CD4-positive, alpha-beta memory T cell (primary cell): ENCODE measurements around the gene MTHFD2. TPM values are rescaled to one million over a fixed set of nuclear protein-coding genes. Genes with fewer than 3 reads are reported as not detected.
"Not testable (repeated sequence)": the region's sequence is repeated elsewhere in the genome, so short reads cannot be mapped to it uniquely, and the experiment has no call there.

Experiments
- CTCF ChIA-PET: fragments of 350-600 bp; sonication (Branson Sonifier 250); formaldehyde crosslinking; loops from one replicate; lab custom pipeline; 2021; ENCODE audit warnings: inconsistent platforms; ENCODE audit not compliant: partially characterized antibody; lab: Charles Lee
- POLR2A ChIA-PET: fragments of 350-600 bp; sonication (Branson Sonifier 250); formaldehyde crosslinking; loops from one replicate; lab custom pipeline; 2021; ENCODE audit not compliant: partially characterized antibody; lab: Charles Lee
- DNase-seq, 5 donors: peaks; one replicate each; pipeline versions ENCODE4 v3.0.0 to v3.0.0-alpha.2; 2020 to 2022; ENCODE audit warnings: mixed read lengths in 1 of 5
- H3K27ac ChIP-seq: one replicate; pipeline ENCODE4 v1.7.0; 2013; ENCODE audit warnings: low read depth, low read length
- H3K27me3 ChIP-seq: 2 replicates; pipeline ENCODE4 v1.7.0; 2013; ENCODE audit warnings: mild to moderate bottlenecking, low read length, moderate library complexity; ENCODE audit not compliant: insufficient read depth
- H3K36me3 ChIP-seq: 2 replicates; pipeline ENCODE4 v1.7.0; 2013; ENCODE audit warnings: mild to moderate bottlenecking, low read length, moderate library complexity; ENCODE audit not compliant: insufficient read depth
- H3K4me1 ChIP-seq: 2 replicates; pipeline ENCODE4 v1.7.0; 2013; ENCODE audit warnings: mild to moderate bottlenecking, low read length, moderate library complexity; ENCODE audit not compliant: insufficient read depth
- H3K4me3 ChIP-seq, 2 donors: one replicate each; pipeline ENCODE4 v1.7.0; 2013; ENCODE audit warnings: low read length in 2 of 2, mild to moderate bottlenecking in 1 of 2
- H3K9me3 ChIP-seq, 2 donors: one replicate each; pipeline ENCODE4 v1.7.0; 2013; ENCODE audit warnings: low read length in 2 of 2, control low read depth in 1 of 2; ENCODE audit not compliant: control insufficient read depth in 1 of 2
- H3K27ac Mint-ChIP-seq, 7 donors: one replicate each; pipeline ENCODE4 v1.8.0; 2020 to 2021; ENCODE audit warnings: mixed read lengths in 7 of 7, mild to moderate bottlenecking in 6 of 7, inconsistent platforms in 3 of 7, moderate library complexity in 3 of 7
- H3K27me3 Mint-ChIP-seq, 2 donors: one replicate each; pipeline ENCODE4 v1.8.0; 2020 to 2021; ENCODE audit warnings: mixed read lengths in 2 of 2
- H3K36me3 Mint-ChIP-seq, 2 donors: one replicate each; pipeline ENCODE4 v1.8.0; 2020 to 2021; ENCODE audit warnings: mixed read lengths in 2 of 2, inconsistent platforms in 1 of 2, mild to moderate bottlenecking in 1 of 2
- H3K4me1 Mint-ChIP-seq, 4 donors: one replicate each; pipeline ENCODE4 v1.8.0; 2020 to 2021; ENCODE audit warnings: mixed read lengths in 4 of 4, mild to moderate bottlenecking in 1 of 4
- H3K4me3 Mint-ChIP-seq, 8 donors: one replicate each; pipeline ENCODE4 v1.8.0; 2020 to 2021; ENCODE audit warnings: mixed read lengths in 8 of 8, mild to moderate bottlenecking in 7 of 8, moderate library complexity in 6 of 8, inconsistent platforms in 3 of 8
- H3K9me3 Mint-ChIP-seq, 8 donors: one replicate each; pipeline ENCODE4 v1.8.0; 2020 to 2021; ENCODE audit warnings: mixed read lengths in 8 of 8, mild to moderate bottlenecking in 5 of 8, inconsistent platforms in 3 of 8, moderate library complexity in 1 of 8
- intact Hi-C: fragments of 100-400 bp; cut with micrococcal nuclease; formaldehyde crosslinking; loops from one replicate; pipeline ENCODE4 v1.15.1; 2023
- polyA plus RNA-seq, 2 donors: library from polyadenylated mRNA; unstranded; fragments of 300-500 nt; fragmentation: Illumina TruSeq; gene quantifications; one replicate each; pipeline ENCODE4 v1.2.3, GENCODE V29; 2021
- total RNA-seq, 2 experiments: library from RNA; stranded (reverse); gene quantifications; one replicate each; pipeline ENCODE4 v1.2.3, GENCODE V29; 2021

MTHFD2 gene
- total and polyA plus RNA-seq, 4 experiments from 2014 or later, result 13.7 to 25.0 (median 20.1) TPM

DNA sequence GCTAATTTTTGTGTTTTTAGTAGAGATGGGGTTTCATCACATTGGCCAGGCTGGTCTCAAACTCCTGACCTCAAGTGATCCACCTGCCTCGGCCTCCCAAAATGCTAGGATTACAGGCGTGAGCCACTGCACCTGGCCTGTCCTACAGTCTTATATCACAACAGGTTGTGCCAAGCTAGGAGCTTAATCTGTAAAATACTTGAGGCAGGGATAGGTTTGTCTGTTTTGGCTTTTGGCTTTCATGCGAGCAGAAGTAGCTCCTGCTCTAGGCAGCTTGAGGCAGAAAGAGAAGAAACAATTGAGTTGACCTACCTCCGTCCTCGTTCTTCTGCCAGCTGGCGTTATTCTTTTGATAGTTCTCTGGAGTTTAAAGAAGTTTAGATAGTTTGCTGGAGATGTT is 17.4 kb downstream of the MTHFD2 start:
- H3K4me1 Mint-ChIP-seq, H3K4me3 Mint-ChIP-seq, intact Hi-C loops, POLR2A ChIA-PET, DNase-seq, H3K27ac ChIP-seq, H3K4me1 ChIP-seq, H3K27me3 Mint-ChIP-seq, H3K9me3 Mint-ChIP-seq, H3K27me3 ChIP-seq, H3K9me3 ChIP-seq, H3K4me3 ChIP-seq: not testable (repeated sequence)
- CTCF ChIA-PET, result interaction anchor here (1.1 to 1.5 kb wide), 6 partner anchors 8 to 125 kb away, joined by 3 to 7 read pairs (median 4); partner anchors contain the start of gene MTHFD2
- H3K36me3 ChIP-seq, result peaks cover 23% of the 10 kb centered on the region
- Mint-ChIP-seq H3K27ac (peak overlapping the region in 1 of 7 donors; percentile 22), H3K36me3 (peaks cover 28 to 41% of the 10 kb centered on the region in 2 donors)

GRCh38 chr2:74216642-74217041 is 18.2 kb downstream of the MTHFD2 start:
- no peaks in the 10 kb centered on the region for H3K27me3 Mint-ChIP-seq
- no peak for DNase-seq
- no peak overlapping the region for H3K4me3 Mint-ChIP-seq
- no peaks in the 10 kb centered on the region for H3K9me3 Mint-ChIP-seq
- H3K36me3 Mint-ChIP-seq, result peaks cover 25 to 34% of the 10 kb centered on the region in 2 donors
- no peak overlapping the region for H3K27ac Mint-ChIP-seq
- H3K9me3 ChIP-seq, result no peaks in the 10 kb centered on the region
- peaks cover 0 to 3% (median 0%) of the 10 kb centered on the region in 4 donors for H3K4me1 Mint-ChIP-seq
- no peaks in the 10 kb centered on the region for H3K4me1 ChIP-seq
- peaks cover 23% of the 10 kb centered on the region for H3K36me3 ChIP-seq
- H3K27ac ChIP-seq, result no peak overlapping the region
- no peaks in the 10 kb centered on the region for H3K27me3 ChIP-seq
- no peak overlapping the region for H3K4me3 ChIP-seq
- intact Hi-C loops, result no loop called here
- POLR2A ChIA-PET, result interaction anchor here (0.8 kb wide), 1 partner anchor 18 kb away, joined by 3 read pairs; the partner anchor contains the start of gene MTHFD2
- CTCF ChIA-PET, result interaction anchor here (0.6 to 1.5 kb wide), 7 partner anchors 9 to 130 kb away, joined by 3 to 7 read pairs (median 3); partner anchors contain the start of gene MTHFD2

- DNase-seq, result no peak
- H3K36me3 ChIP-seq, result peaks cover 5% of the 10 kb centered on the region
- H3K27ac ChIP-seq, result no peak overlapping the region
- H3K9me3 ChIP-seq, result no peaks in the 10 kb centered on the region
- peaks cover 0 to 2% (median 0%) of the 10 kb centered on the region in 4 donors for H3K4me1 Mint-ChIP-seq
- H3K27ac Mint-ChIP-seq, result peak overlapping the region in 2 of 7 donors; percentile 32 to 67
- H3K27me3 Mint-ChIP-seq, result no peaks in the 10 kb centered on the region
- H3K4me1 ChIP-seq, result no peaks in the 10 kb centered on the region
- no peaks in the 10 kb centered on the region for H3K9me3 Mint-ChIP-seq
- no peak overlapping the region for H3K4me3 Mint-ChIP-seq
- POLR2A ChIA-PET, result no interaction called here
- intact Hi-C loops, result no loop called here
- H3K36me3 Mint-ChIP-seq, result peaks cover 20 to 23% of the 10 kb centered on the region in 2 donors
- CTCF ChIA-PET, result interaction anchor here (0.5 kb wide), 1 partner anchor 70 kb away, joined by 3 read pairs; no protein-coding TSS in a partner anchor
- H3K4me3 ChIP-seq, result no peak overlapping the region
- H3K27me3 ChIP-seq, result no peaks in the 10 kb centered on the region
Measured at GRCh38 chr2:74219846-74220486, 21.6 kb downstream of the MTHFD2 start.

DNA sequence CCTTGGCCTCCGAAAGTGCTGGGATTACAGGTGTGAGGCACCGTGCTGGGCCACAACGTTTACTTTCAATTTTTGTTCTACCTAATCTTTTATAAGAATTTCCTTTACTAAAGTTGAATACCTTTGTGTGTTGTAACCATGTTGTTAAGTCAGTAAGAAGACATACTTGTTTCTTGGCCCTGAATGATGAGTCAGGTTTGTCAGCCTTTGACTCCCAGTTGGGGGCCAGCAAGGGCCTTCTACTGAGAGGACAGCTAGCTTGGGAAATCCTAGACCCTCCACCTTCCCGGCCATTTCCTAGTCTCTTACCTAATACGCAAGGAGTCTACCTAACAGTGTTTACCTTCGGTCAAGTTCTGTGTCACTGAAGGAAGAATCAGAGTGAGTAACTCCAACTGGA is 22.7 kb downstream of the MTHFD2 start:
- Histone ChIP-seq H3K27ac (no peak overlapping the region), H3K4me3 (no peak overlapping the region), H3K27me3 (no peaks in the 10 kb centered on the region), H3K4me1 (no peaks in the 10 kb centered on the region), H3K9me3 (no peaks in the 10 kb centered on the region), H3K36me3 (peaks cover under 1% of the 10 kb centered on the region)
- H3K36me3 Mint-ChIP-seq, result peaks cover 16 to 20% of the 10 kb centered on the region in 2 donors
- peak overlapping the region in 1 of 7 donors; percentile 64 for H3K27ac Mint-ChIP-seq
- CTCF ChIA-PET, result no interaction called here
- H3K27me3 Mint-ChIP-seq, result no peaks in the 10 kb centered on the region
- H3K9me3 Mint-ChIP-seq, result no peaks in the 10 kb centered on the region
- POLR2A ChIA-PET, result interaction anchor here (0.7 kb wide), 1 partner anchor 15 kb away, joined by 3 read pairs; no protein-coding TSS in a partner anchor
- H3K4me3 Mint-ChIP-seq, result no peak overlapping the region
- DNase-seq, result no peak
- intact Hi-C loops, result no loop called here
- H3K4me1 Mint-ChIP-seq, result peaks cover 0 to 2% (median 0%) of the 10 kb centered on the region in 4 donors

- no peaks in the 10 kb centered on the region for H3K9me3 ChIP-seq
- peaks cover 0 to 2% (median 0%) of the 10 kb centered on the region in 4 donors for H3K4me1 Mint-ChIP-seq
- no peak overlapping the region for H3K4me3 Mint-ChIP-seq
- ChIA-PET CTCF (no interaction called here), POLR2A (no interaction called here)
- H3K4me3 ChIP-seq, result no peak overlapping the region
- DNase-seq, result no peak
- no peaks in the 10 kb centered on the region for H3K9me3 Mint-ChIP-seq
- intact Hi-C loops, result no loop called here
- H3K4me1 ChIP-seq, result no peaks in the 10 kb centered on the region
- peak overlapping the region in 2 of 7 donors; percentile 52 to 64 for H3K27ac Mint-ChIP-seq
- no peaks in the 10 kb centered on the region for H3K27me3 Mint-ChIP-seq
- H3K36me3 Mint-ChIP-seq, result peaks cover 13 to 16% of the 10 kb centered on the region in 2 donors
- no peak overlapping the region for H3K27ac ChIP-seq
- H3K36me3 ChIP-seq, result no peaks in the 10 kb centered on the region
- no peaks in the 10 kb centered on the region for H3K27me3 ChIP-seq
Measured at GRCh38 chr2:74221604-74222299, 23.3 kb downstream of the MTHFD2 start.

- no peak for DNase-seq
- Histone ChIP-seq H3K36me3 (no peaks in the 10 kb centered on the region), H3K27me3 (no peaks in the 10 kb centered on the region), H3K27ac (no peak overlapping the region), H3K9me3 (no peaks in the 10 kb centered on the region), H3K4me1 (no peaks in the 10 kb centered on the region), H3K4me3 (no peak overlapping the region)
- CTCF ChIA-PET, result no interaction called here
- Mint-ChIP-seq H3K9me3 (no peaks in the 10 kb centered on the region), H3K4me1 (peaks cover 0 to 2% (median 0%) of the 10 kb centered on the region in 4 donors), H3K36me3 (peaks cover 8 to 16% of the 10 kb centered on the region in 2 donors), H3K27me3 (no peaks in the 10 kb centered on the region), H3K27ac (peak overlapping the region in 3 of 7 donors; percentile 36 to 57 (median 48)), H3K4me3 (no peak overlapping the region)
- intact Hi-C loops, result no loop called here
- POLR2A ChIA-PET, result no interaction called here
Measured at GRCh38 chr2:74222300-74222650, 23.9 kb downstream of the MTHFD2 start.
